Measurements from ENCODE around the gene N4BP2L2. TPM values are rescaled to one million over a fixed set of nuclear protein-coding genes. Genes with fewer than 3 reads are reported as not detected.
A peak's percentile ranks its signal among the peaks of the same experiment; 100 is the strongest.

Gene N4BP2L2
- total RNA-seq, 1 experiment from 2014 or later, result 44.4 TPM

DNA sequence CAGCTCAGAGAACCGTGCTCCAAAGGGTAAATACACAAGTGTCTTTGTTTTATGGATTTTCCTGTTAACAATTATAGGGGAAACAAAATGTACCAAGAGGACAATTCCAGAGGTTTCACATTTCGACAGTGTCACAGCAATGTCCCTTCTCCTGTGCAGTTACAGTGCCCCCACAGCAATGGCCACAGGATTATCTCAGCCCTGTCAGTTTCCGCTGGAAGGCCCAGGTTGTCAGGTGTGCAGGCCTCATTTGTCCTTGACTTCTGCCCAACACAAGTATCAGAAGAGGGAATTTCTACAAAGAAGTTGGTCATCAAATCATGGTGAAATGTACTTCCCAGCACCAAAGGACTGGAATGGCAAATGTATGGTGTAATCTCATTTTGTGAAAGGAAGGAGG lies 11.2 kb upstream of the N4BP2L2 start:
- DNase-seq (ENCODE audit: low read depth in 1 of 2, low spot score in 2 of 2), result no peak
- H3K27ac ChIP-seq, result no peak overlapping the region
- no peaks in the 10 kb centered on the region for H3K36me3 ChIP-seq
- no peaks in the 10 kb centered on the region for H3K9me3 ChIP-seq (replicated peaks)
- no peaks in the 10 kb centered on the region for H3K27me3 ChIP-seq (replicated peaks)
- no peaks in the 10 kb centered on the region for H3K4me1 ChIP-seq (replicated peaks)
- H3K4me3 ChIP-seq, result no peak overlapping the region

GRCh38 chr13:32548837-32549236 lies 10.2 kb upstream of the N4BP2L2 start:
- H3K4me3 ChIP-seq, result no peak overlapping the region
- H3K4me1 ChIP-seq (replicated peaks), result no peaks in the 10 kb centered on the region
- H3K36me3 ChIP-seq, result no peaks in the 10 kb centered on the region
- H3K27ac ChIP-seq, result no peak overlapping the region
- H3K9me3 ChIP-seq (replicated peaks), result no peaks in the 10 kb centered on the region
- DNase-seq (ENCODE audit: low read depth in 1 of 2, low spot score in 2 of 2), result no peak
- H3K27me3 ChIP-seq (replicated peaks), result no peaks in the 10 kb centered on the region

GRCh38 chr13:32545083-32545482 lies 6.5 kb upstream of the N4BP2L2 start:
- DNase-seq (ENCODE audit: low read depth in 1 of 2, low spot score in 2 of 2), result no peak
- no peaks in the 10 kb centered on the region for H3K36me3 ChIP-seq
- H3K4me3 ChIP-seq, result no peak overlapping the region
- H3K27me3 ChIP-seq (replicated peaks), result no peaks in the 10 kb centered on the region
- no peaks in the 10 kb centered on the region for H3K9me3 ChIP-seq (replicated peaks)
- H3K27ac ChIP-seq, result no peak overlapping the region
- H3K4me1 ChIP-seq (replicated peaks), result no peaks in the 10 kb centered on the region

DNA sequence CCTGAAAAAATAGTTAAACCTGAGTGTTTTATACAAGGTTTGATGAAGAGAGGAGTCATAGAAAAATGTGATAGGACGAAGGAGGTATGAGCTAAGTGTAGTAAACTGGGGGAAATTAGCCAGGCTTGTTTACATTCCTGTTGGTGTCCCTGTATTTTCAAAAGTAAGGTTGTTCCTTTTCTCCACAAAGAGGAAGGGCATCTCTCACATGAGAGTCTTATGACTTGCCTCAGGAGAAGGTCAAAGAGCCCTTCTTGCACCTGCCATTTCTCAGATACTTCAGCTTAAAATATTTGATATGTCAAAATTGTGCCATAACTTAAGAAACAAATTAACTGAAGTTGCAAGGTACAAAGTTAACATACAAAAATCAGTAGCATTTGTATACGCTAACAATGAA lies 3.6 kb upstream of the N4BP2L2 start:
- H3K9me3 ChIP-seq (replicated peaks), result no peaks in the 10 kb centered on the region
- DNase-seq (ENCODE audit: low read depth in 1 of 2, low spot score in 2 of 2), result no peak
- peaks cover 3% of the 10 kb centered on the region; the same call in 1 of the 2 replicates for H3K4me1 ChIP-seq (replicated peaks)
- peaks cover 3% of the 10 kb centered on the region; the same call in 1 of the 2 replicates for H3K36me3 ChIP-seq
- H3K27ac ChIP-seq, result no peak overlapping the region
- no peaks in the 10 kb centered on the region for H3K27me3 ChIP-seq (replicated peaks)
- no peak overlapping the region for H3K4me3 ChIP-seq

- H3K27me3 ChIP-seq (replicated peaks), result no peaks in the 10 kb centered on the region
- peak in 1 of 2 experiments; percentile 44 for DNase-seq (ENCODE audit: low read depth in 1 of 2, low spot score in 2 of 2)
- peak overlapping the region; percentile 82 for H3K27ac ChIP-seq
- H3K9me3 ChIP-seq (replicated peaks), result no peaks in the 10 kb centered on the region
- peaks cover 15% of the 10 kb centered on the region for H3K4me1 ChIP-seq (replicated peaks)
- peak overlapping the region; percentile 62 for H3K4me3 ChIP-seq
- peaks cover 30% of the 10 kb centered on the region for H3K36me3 ChIP-seq
Observed at GRCh38 chr13:32538143-32538620, 413 bp downstream of the N4BP2L2 start.

- peak in 1 of 2 experiments; percentile 48 for DNase-seq (ENCODE audit: low read depth in 1 of 2, low spot score in 2 of 2)
- no peaks in the 10 kb centered on the region for H3K27me3 ChIP-seq (replicated peaks)
- H3K27ac ChIP-seq, result peak overlapping the region; percentile 82
- peaks cover 15% of the 10 kb centered on the region for H3K4me1 ChIP-seq (replicated peaks)
- peak overlapping the region; percentile 62 for H3K4me3 ChIP-seq
- H3K9me3 ChIP-seq (replicated peaks), result no peaks in the 10 kb centered on the region
- peaks cover 30% of the 10 kb centered on the region for H3K36me3 ChIP-seq
Observed at GRCh38 chr13:32537580-32538142, 934 bp downstream of the N4BP2L2 start.

- H3K4me1 ChIP-seq (replicated peaks), result peaks cover 15% of the 10 kb centered on the region
- H3K4me3 ChIP-seq, result no peak overlapping the region
- no peak overlapping the region for H3K27ac ChIP-seq
- DNase-seq (ENCODE audit: low read depth in 1 of 2, low spot score in 2 of 2), result no peak
- H3K27me3 ChIP-seq (replicated peaks), result no peaks in the 10 kb centered on the region
- peaks cover 30% of the 10 kb centered on the region for H3K36me3 ChIP-seq
- H3K9me3 ChIP-seq (replicated peaks), result no peaks in the 10 kb centered on the region
Observed at GRCh38 chr13:32535748-32536147, 2.8 kb downstream of the N4BP2L2 start.

DNA sequence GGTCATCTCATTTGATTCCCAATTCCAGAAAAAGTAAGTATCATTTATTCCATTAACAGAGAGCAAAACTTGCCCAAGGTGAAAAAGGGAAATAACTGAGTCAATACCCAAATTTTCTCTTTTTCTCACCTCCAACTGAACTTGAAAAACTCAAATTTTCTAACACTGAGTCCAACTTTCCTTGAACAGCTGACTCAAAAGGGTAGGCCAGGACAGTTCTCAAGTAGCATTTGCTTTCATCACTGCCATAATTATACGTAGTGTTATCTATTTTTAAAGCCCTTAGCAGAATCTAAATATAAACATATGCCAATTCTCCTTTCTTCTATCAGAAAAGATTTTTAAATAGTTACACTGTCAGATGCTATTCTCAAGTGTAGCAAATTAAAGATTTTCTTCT lies 3.5 kb downstream of the N4BP2L2 start:
- Histone ChIP-seq H3K4me1 (replicated peaks) (peaks cover 15% of the 10 kb centered on the region), H3K36me3 (peaks cover 30% of the 10 kb centered on the region), H3K4me3 (no peak overlapping the region), H3K27ac (peak overlapping the region; percentile 41), H3K27me3 (replicated peaks) (no peaks in the 10 kb centered on the region), H3K9me3 (replicated peaks) (no peaks in the 10 kb centered on the region)
- no peak for DNase-seq (ENCODE audit: low read depth in 1 of 2, low spot score in 2 of 2)

DNA sequence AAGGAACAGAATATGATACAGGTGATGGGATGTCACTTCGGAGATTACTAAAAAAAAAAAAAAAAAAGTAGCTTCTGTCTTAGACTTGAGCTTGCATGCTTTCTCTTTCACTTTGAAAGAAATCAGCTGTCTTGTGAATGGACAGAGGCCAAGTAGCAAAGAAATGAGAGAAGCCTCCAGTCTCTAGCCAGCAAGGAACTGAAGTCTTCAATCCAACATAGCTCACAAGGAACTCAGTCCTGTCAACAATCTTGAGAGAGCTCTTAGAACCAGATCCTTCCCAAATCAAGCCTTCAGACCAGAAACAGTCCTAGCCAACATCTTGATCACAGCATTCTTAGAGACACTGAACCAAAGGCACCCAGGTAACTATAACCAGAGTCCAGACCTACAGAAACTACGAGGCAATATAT lies 7.7 kb downstream of the N4BP2L2 start:
- no peak overlapping the region for H3K4me3 ChIP-seq
- no peaks in the 10 kb centered on the region for H3K9me3 ChIP-seq (replicated peaks)
- H3K4me1 ChIP-seq (replicated peaks), result peaks cover 12% of the 10 kb centered on the region
- peaks cover 19% of the 10 kb centered on the region for H3K36me3 ChIP-seq
- DNase-seq (ENCODE audit: low read depth in 1 of 2, low spot score in 2 of 2), result peak in 1 of 2 experiments; percentile 9
- H3K27me3 ChIP-seq (replicated peaks), result no peaks in the 10 kb centered on the region
- no peak overlapping the region for H3K27ac ChIP-seq

DNA sequence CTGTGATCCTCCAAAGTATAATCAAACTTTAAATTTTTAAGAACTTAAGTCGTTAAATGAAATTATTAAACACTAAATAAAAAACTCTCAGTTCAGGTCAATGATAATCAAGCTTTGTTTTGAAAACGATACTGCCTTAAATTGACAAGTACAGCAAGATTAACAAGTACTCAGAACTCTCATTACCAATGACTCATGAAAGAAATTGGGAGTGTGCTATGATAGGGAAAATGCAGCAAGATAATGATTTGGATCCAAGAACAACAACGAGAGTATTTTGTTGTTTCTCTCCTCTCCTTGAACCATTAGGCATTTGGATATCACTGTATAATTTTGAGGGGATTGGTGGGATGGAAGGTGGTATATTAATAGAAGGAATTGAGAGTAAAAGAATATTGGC lies 10.2 kb downstream of the N4BP2L2 start:
- Histone ChIP-seq H3K4me1 (replicated peaks) (no peaks in the 10 kb centered on the region), H3K36me3 (peaks cover 3% of the 10 kb centered on the region; the same call in 1 of the 2 replicates), H3K9me3 (replicated peaks) (no peaks in the 10 kb centered on the region), H3K27me3 (replicated peaks) (no peaks in the 10 kb centered on the region), H3K4me3 (no peak overlapping the region), H3K27ac (no peak overlapping the region)
- DNase-seq (ENCODE audit: low read depth in 1 of 2, low spot score in 2 of 2), result no peak

DNA sequence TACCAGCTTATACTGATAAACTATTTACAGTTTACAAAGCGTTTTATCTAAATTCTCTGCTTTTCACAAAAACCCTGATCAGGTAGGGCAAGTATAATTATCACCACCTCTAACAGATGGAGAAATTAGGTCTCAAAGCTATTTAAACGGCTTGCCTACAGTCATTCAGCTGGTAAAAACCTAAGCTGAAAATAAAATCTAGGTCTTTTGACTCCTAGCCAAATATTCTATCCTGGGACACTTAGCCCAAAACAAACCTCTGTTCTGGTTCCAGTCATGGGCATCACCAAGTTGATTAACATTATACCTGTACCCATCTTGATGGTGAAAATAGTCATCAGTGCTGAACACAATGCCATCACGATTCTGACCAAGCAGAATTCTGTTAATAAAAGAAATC lies 11.4 kb downstream of the N4BP2L2 start:
- Histone ChIP-seq H3K4me1 (replicated peaks) (no peaks in the 10 kb centered on the region), H3K9me3 (replicated peaks) (no peaks in the 10 kb centered on the region), H3K36me3 (peaks cover 6% of the 10 kb centered on the region; the same call in 1 of the 2 replicates), H3K4me3 (no peak overlapping the region), H3K27me3 (replicated peaks) (no peaks in the 10 kb centered on the region), H3K27ac (no peak overlapping the region)
- no peak for DNase-seq (ENCODE audit: low read depth in 1 of 2, low spot score in 2 of 2)

DNA sequence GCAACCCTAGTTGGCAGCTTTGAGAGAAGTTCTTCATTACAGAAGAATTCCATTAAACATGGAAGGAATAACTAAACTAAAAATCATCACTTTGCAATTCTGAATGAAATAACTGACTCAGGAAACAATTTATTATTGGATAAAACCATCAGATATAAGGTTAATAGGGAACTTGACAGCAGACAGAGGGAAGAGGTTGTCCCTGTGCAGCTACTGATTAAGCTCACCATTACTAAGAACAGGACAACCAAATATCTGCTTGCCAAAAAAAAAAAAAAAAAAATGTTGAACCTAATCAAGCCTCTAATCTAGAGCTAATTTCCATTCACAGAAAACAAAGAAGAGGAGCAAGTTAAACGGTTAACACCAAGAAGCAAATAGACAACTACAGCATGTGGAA lies 12.8 kb downstream of the N4BP2L2 start:
- Histone ChIP-seq H3K4me3 (no peak overlapping the region), H3K27ac (no peak overlapping the region), H3K36me3 (peaks cover 12% of the 10 kb centered on the region; the same call in 1 of the 2 replicates), H3K27me3 (replicated peaks) (no peaks in the 10 kb centered on the region), H3K4me1 (replicated peaks) (no peaks in the 10 kb centered on the region), H3K9me3 (replicated peaks) (no peaks in the 10 kb centered on the region)
- DNase-seq (ENCODE audit: low read depth in 1 of 2, low spot score in 2 of 2), result no peak

DNA sequence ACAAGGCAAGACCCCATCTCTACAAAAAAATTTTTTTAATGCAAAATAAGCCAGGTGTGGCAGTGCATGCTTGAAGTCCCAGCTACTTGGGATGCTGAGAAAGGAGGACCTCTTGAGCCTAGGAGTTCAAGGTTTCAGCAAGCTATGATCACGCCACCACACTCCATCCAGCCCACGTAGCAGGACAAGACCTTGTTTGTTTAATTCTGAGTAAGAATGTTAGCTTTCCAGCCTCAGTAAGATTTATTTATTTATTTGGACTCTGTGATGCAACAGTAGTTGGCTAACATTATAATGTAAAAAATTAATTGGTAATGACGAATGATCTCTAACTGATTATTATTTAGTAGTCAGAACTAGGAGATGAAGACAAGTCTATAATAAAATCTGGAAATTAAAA lies 23.3 kb downstream of the N4BP2L2 start:
- no peak for DNase-seq (ENCODE audit: low read depth in 1 of 2, low spot score in 2 of 2)
- no peaks in the 10 kb centered on the region for H3K9me3 ChIP-seq (replicated peaks)
- no peak overlapping the region for H3K4me3 ChIP-seq
- no peaks in the 10 kb centered on the region for H3K4me1 ChIP-seq (replicated peaks)
- H3K27me3 ChIP-seq (replicated peaks), result no peaks in the 10 kb centered on the region
- no peak overlapping the region for H3K27ac ChIP-seq
- peaks cover 28% of the 10 kb centered on the region for H3K36me3 ChIP-seq

GRCh38 chr13:32511482-32511881 lies 27.1 kb downstream of the N4BP2L2 start:
- Histone ChIP-seq H3K4me3 (no peak overlapping the region), H3K36me3 (peaks cover 7% of the 10 kb centered on the region), H3K9me3 (replicated peaks) (no peaks in the 10 kb centered on the region), H3K27ac (no peak overlapping the region), H3K27me3 (replicated peaks) (no peaks in the 10 kb centered on the region), H3K4me1 (replicated peaks) (no peaks in the 10 kb centered on the region)
- no peak for DNase-seq (ENCODE audit: low read depth in 1 of 2, low spot score in 2 of 2)

GRCh38 chr13:32504876-32505275 lies 33.7 kb downstream of the N4BP2L2 start:
- Histone ChIP-seq H3K9me3 (replicated peaks) (no peaks in the 10 kb centered on the region), H3K27ac (no peak overlapping the region), H3K27me3 (replicated peaks) (no peaks in the 10 kb centered on the region), H3K4me1 (replicated peaks) (no peaks in the 10 kb centered on the region), H3K36me3 (no peaks in the 10 kb centered on the region), H3K4me3 (no peak overlapping the region)
- no peak for DNase-seq (ENCODE audit: low read depth in 1 of 2, low spot score in 2 of 2)

Data from SJSA1 (cell line).